Measurements from ENCODE around the gene AKR1B1. TPM values are rescaled to one million over a fixed set of nuclear protein-coding genes. Genes with fewer than 3 reads are reported as not detected.

Gene AKR1B1
- total and polyA plus RNA-seq, 2 donors (not counting 1 experiment from before 2014, with no cell fraction given), result 170 to 213 TPM

DNA sequence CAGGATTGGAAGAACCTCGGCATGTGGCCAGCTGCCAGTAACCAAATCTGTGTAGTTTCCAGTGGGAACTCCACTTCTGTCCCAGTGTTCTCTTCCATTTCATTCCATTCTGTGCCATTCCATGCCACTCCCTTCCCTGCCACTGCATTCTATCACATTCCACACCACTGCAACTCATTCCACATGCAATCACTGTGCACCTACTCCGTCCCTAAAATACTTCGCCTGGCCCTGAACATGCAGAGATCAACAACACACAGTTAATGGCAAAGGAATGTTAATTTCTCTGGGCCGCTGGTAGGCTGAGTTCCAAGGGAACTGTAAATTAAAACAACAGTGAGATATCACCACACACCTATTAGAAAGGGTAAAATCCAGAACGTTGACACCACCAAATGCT, 64.8 kb downstream of the AKR1B1 start:
- Histone ChIP-seq H3K27me3 (ENCODE audit: control insufficient read depth, insufficient read depth, low read length) (no peaks in the 10 kb centered on the region), H3K36me3 (ENCODE audit: control insufficient read depth, insufficient read depth, low read length) (no peaks in the 10 kb centered on the region), H2AFZ (ENCODE audit: low read length) (no peak overlapping the region), H3K4me1 (ENCODE audit: control insufficient read depth, extremely low read depth, insufficient read depth, low read length) (no peaks in the 10 kb centered on the region), H4K20me1 (ENCODE audit: control insufficient read depth, extremely low read depth, insufficient read depth, low read length) (no peaks in the 10 kb centered on the region), H3K4me3 (replicated peaks in 1 of 4; ENCODE audit: control extremely low read depth in 1 of 4, insufficient read depth in 1 of 4, low read depth in 3 of 4, low read length in 4 of 4) (no peak overlapping the region), H3K4me2 (ENCODE audit: extremely low read depth, insufficient read depth, low read length) (no peak overlapping the region), H3K27ac (ENCODE audit: insufficient read depth, low read length) (no peak overlapping the region), H3K9ac (ENCODE audit: insufficient read depth, low read length) (no peak overlapping the region), H3K79me2 (ENCODE audit: control insufficient read depth, insufficient read depth, low read length) (no peaks in the 10 kb centered on the region), H3K9me3 (ENCODE audit: control insufficient read depth, insufficient read depth, low read depth, low read length) (no peaks in the 10 kb centered on the region)
- no peak for TF ChIP-seq EZH2 (IDR thresholded peaks at IDR 0.05; ENCODE audit: low read length, missing control alignments)
- TF ChIP-seq, protein P1, sequence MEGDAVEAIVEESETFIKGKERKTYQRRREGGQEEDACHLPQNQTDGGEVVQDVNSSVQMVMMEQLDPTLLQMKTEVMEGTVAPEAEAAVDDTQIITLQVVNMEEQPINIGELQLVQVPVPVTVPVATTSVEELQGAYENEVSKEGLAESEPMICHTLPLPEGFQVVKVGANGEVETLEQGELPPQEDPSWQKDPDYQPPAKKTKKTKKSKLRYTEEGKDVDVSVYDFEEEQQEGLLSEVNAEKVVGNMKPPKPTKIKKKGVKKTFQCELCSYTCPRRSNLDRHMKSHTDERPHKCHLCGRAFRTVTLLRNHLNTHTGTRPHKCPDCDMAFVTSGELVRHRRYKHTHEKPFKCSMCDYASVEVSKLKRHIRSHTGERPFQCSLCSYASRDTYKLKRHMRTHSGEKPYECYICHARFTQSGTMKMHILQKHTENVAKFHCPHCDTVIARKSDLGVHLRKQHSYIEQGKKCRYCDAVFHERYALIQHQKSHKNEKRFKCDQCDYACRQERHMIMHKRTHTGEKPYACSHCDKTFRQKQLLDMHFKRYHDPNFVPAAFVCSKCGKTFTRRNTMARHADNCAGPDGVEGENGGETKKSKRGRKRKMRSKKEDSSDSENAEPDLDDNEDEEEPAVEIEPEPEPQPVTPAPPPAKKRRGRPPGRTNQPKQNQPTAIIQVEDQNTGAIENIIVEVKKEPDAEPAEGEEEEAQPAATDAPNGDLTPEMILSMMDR (conservative IDR thresholded peaks at IDR 0.05 in 1 of 2, IDR thresholded peaks at IDR 0.05 in 1 of 2; ENCODE audit: low read depth in 1 of 2, low read length in 2 of 2), result no peak
- DNase-seq (ENCODE audit: low read depth in 2 of 2), result no peak

Other genes starting within 250 kb of the AKR1B1 start
- 13.6 and 13.7 TPM in 2 replicates for gene SLC35B4, start 142.2 kb downstream of the AKR1B1 start, total RNA-seq
- gene SLC35B4, start 142.2 kb downstream of the AKR1B1 start, polyA plus RNA-seq, result 20.1 and 23.2 TPM in 2 replicates
- 0.51 and 0.83 TPM in 2 replicates for gene AKR1B10, start 68.5 kb upstream of the AKR1B1 start, total RNA-seq
- 0.87 TPM in 2 replicates for gene AKR1B10, start 68.5 kb upstream of the AKR1B1 start, polyA plus RNA-seq
- gene AKR1B15, start 90.0 kb upstream of the AKR1B1 start, total RNA-seq, result not detected in 2 replicates
- not detected in 2 replicates for gene AKR1B15, start 90.0 kb upstream of the AKR1B1 start, polyA plus RNA-seq
- gene BPGM, start 187.8 kb upstream of the AKR1B1 start, total RNA-seq, result 19.0 and 25.8 TPM in 2 replicates
- 24.0 and 29.7 TPM in 2 replicates for gene BPGM, start 187.8 kb upstream of the AKR1B1 start, polyA plus RNA-seq